ENCODE data around the gene GBX1.

GBX1 gene

GRCh38 chr7:151193203-151193978, 25.9 kb upstream of the GBX1 start:
- no peak for DNase-seq

- DNase-seq, result no peak
Observed at GRCh38 chr7:151192002-151192539, 24.6 kb upstream of the GBX1 start.

- no peak for DNase-seq
Observed at GRCh38 chr7:151191544-151191943, 24.1 kb upstream of the GBX1 start.

- DNase-seq, result no peak
Observed at GRCh38 chr7:151189038-151189437, 21.5 kb upstream of the GBX1 start.

- DNase-seq, result no peak
Observed at GRCh38 chr7:151188252-151188542, 20.7 kb upstream of the GBX1 start.

GRCh38 chr7:151187409-151188251, 20.1 kb upstream of the GBX1 start:
- no peak for DNase-seq

- DNase-seq, result no peak
Observed at GRCh38 chr7:151186640-151187408, 19.3 kb upstream of the GBX1 start, which contains the start of gene ASB10. ASB10 (minus strand) TSS chr7:151187250; CDS start chr7:151187130, 120 bp downstream.

- DNase-seq, result no peak
Observed at GRCh38 chr7:151185762-151186639, 18.5 kb upstream of the GBX1 start.

- DNase-seq, result no peak
Observed at GRCh38 chr7:151181011-151181431, 13.5 kb upstream of the GBX1 start.

GRCh38 chr7:151179946-151180345, 12.5 kb upstream of the GBX1 start:
- DNase-seq, result no peak

- no peak for DNase-seq
Observed at GRCh38 chr7:151179287-151179860, 11.9 kb upstream of the GBX1 start.

GRCh38 chr7:151178831-151179230, 11.3 kb upstream of the GBX1 start:
- no peak for DNase-seq

GRCh38 chr7:151178236-151178635, 10.7 kb upstream of the GBX1 start:
- DNase-seq, result no peak

- no peak for DNase-seq
Observed at GRCh38 chr7:151177310-151177709, 9.8 kb upstream of the GBX1 start.

- no peak for DNase-seq
Observed at GRCh38 chr7:151176401-151176800, 8.9 kb upstream of the GBX1 start.

- DNase-seq, result no peak
Observed at GRCh38 chr7:151175793-151176311, 8.4 kb upstream of the GBX1 start.

GRCh38 chr7:151175047-151175792, 7.7 kb upstream of the GBX1 start:
- DNase-seq, result no peak

- peak; percentile 20 for DNase-seq
Observed at GRCh38 chr7:151174246-151175046, 7.0 kb upstream of the GBX1 start.

- DNase-seq, result no peak
Observed at GRCh38 chr7:151173386-151174245, 6.1 kb upstream of the GBX1 start.

Data from activated CD4-positive, alpha-beta T cell treated with anti-CD3 and anti-CD28 coated beads, Interleukin-2, Interleukin-6, amounts not matched to agents 100 ng/mL and 50 ng/mL, durations not matched to agents 16 hours and 8 hours (primary cell).